Measurements from ENCODE around the gene TBC1D17. TPM values are rescaled to one million over a fixed set of nuclear protein-coding genes. Genes with fewer than 3 reads are reported as not detected.
A peak's percentile ranks its signal among the peaks of the same experiment; 100 is the strongest.

Gene TBC1D17
- total and polyA plus RNA-seq, 4 donors: 22.7 to 102 (median 46.7) TPM

DNA sequence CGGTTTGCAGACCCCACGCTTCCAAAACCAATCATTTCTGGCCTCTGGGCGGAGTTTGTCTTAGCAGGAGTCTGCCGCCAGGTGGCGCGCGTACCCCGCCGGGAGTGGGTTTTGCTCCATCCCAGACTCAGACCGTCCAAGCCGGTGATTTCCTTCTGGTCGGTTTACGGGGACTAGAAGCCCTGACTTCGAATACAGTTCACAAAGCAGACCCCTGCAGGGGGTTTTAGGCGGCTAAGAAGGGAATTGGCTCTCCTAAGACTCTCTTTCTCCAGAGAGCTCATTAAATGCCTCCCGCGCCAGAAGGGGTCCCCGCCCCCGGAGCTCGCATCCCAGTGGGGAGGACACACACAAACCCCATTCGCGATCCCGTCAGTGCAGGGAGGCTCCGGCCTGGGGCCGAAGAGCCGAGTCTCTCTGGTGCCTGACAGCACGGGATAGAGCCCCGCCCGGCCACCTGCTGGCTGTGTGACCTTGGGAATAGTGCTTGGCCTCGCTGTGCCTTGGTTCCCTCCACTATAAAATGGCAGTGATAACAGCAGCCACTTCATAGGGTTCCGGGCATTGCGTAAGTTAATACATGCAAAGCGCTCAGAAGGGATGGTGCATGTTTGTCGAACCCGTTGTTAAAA lies 60.4 kb downstream of the TBC1D17 start:
- H3K27me3 ChIP-seq (ENCODE audit: control insufficient read depth in 1 of 2, insufficient read depth in 2 of 2, low read length in 1 of 2): no peaks in the 10 kb centered on the region
- peak; percentile 90 for ATAC-seq (ENCODE audit: low FRiP score)
- no peaks in the 10 kb centered on the region for H3K9me3 ChIP-seq (ENCODE audit: control insufficient read depth, low read length)
- H3K27ac ChIP-seq (ENCODE audit: low read depth in 1 of 2, low read length in 2 of 2): no peak overlapping the region
- H3K4me1 ChIP-seq (ENCODE audit: control insufficient read depth in 1 of 2, insufficient read depth in 2 of 2, low read length in 2 of 2): no peaks in the 10 kb centered on the region
- DNase-seq: peak; percentile 82 to 95
- intact Hi-C loops (cut with DNase I): loop anchor here (1.0 to 10.0 kb wide), 3 partner anchors 44 to 197 kb away; no protein-coding TSS in a partner anchor
- no peaks in the 10 kb centered on the region for H3K36me3 ChIP-seq (ENCODE audit: control insufficient read depth in 1 of 2, insufficient read depth in 2 of 2, low read length in 1 of 2)
- H3K4me3 ChIP-seq (ENCODE audit: low read length in 2 of 2): no peak overlapping the region
- 16 to 18% methylated on average over 35 of the region's 35 CpGs for WGBS, 2 donors

Small RNA genes lying within 50 kb of the gene (microRNA-seq; reads per million reads assigned to microRNA genes)
- 0.99 to 1.8 reads per million in 2 donors for gene MIR4749
- gene MIR4750: 0 to 1.2 reads per million in 2 donors
- 0 reads per million in 2 donors for gene MIR6800

Other genes with a start within 250 kb of the TBC1D17 start
- 100 to 1,000 TPM; 139 to 167 TPM for gene RRAS, start 237.6 kb upstream of the TBC1D17 start, total RNA-seq
- 100 to 1,000 TPM; 320 to 407 TPM for gene RRAS, start 237.6 kb upstream of the TBC1D17 start, polyA plus RNA-seq
- gene SCAF1, start 235.5 kb upstream of the TBC1D17 start, total RNA-seq: 10 to 100 TPM; 53.0 to 54.5 TPM
- gene SCAF1, start 235.5 kb upstream of the TBC1D17 start, polyA plus RNA-seq: 10 to 100 TPM; 10.1 to 19.0 TPM
- 10 to 100 TPM; 53.7 to 82.7 TPM for gene IRF3, start 211.8 kb upstream of the TBC1D17 start, total RNA-seq
- gene IRF3, start 211.8 kb upstream of the TBC1D17 start, polyA plus RNA-seq: 100 to 1,000 TPM in 1 of 2 donors, 10 to 100 TPM in 1; 37.8 to 278 TPM
- gene BCL2L12, start 211.8 kb upstream of the TBC1D17 start, total RNA-seq: 10 to 100 TPM in 1 of 2 donors, 1 to 10 TPM in 1; 9.9 to 14.0 TPM
- 10 to 100 TPM in 1 of 2 donors, 1 to 10 TPM in 1; 5.8 to 16.4 TPM for gene BCL2L12, start 211.8 kb upstream of the TBC1D17 start, polyA plus RNA-seq
- gene PRMT1, start 200.4 kb upstream of the TBC1D17 start, total RNA-seq: 10 to 100 TPM; 76.5 to 88.3 TPM
- gene PRMT1, start 200.4 kb upstream of the TBC1D17 start, polyA plus RNA-seq: 100 to 1,000 TPM in 1 of 2 donors, 10 to 100 TPM in 1; 68.5 to 110 TPM
- 1 to 10 TPM in 1 of 2 donors, under 1 TPM in 1; 0.94 to 4.8 TPM for gene ADM5, start 188.1 kb upstream of the TBC1D17 start, total RNA-seq
- gene ADM5, start 188.1 kb upstream of the TBC1D17 start, polyA plus RNA-seq: under 1 TPM; 0.13 to 0.63 TPM
- 10 to 100 TPM in 1 of 2 donors, 1 to 10 TPM in 1; 6.5 to 24.4 TPM for gene CPT1C, start 186.6 kb upstream of the TBC1D17 start, total RNA-seq
- gene CPT1C, start 186.6 kb upstream of the TBC1D17 start, polyA plus RNA-seq: 1 to 10 TPM; 1.9 to 5.7 TPM
- gene TSKS, start 114.4 kb upstream of the TBC1D17 start, total RNA-seq: 1 to 10 TPM in 1 of 2 donors, under 1 TPM in 1; 0.42 to 2.6 TPM
- gene TSKS, start 114.4 kb upstream of the TBC1D17 start, polyA plus RNA-seq: under 1 TPM in 1 of 2 donors, not detected in 1; 0.38 TPM
- gene AP2A1, start 110.7 kb upstream of the TBC1D17 start, total RNA-seq: 10 to 100 TPM; 71.3 to 77.5 TPM
- 10 to 100 TPM; 19.9 to 63.1 TPM for gene AP2A1, start 110.7 kb upstream of the TBC1D17 start, polyA plus RNA-seq
- gene FUZ, start 64.4 kb upstream of the TBC1D17 start, total RNA-seq: 10 to 100 TPM in 1 of 2 donors, 1 to 10 TPM in 1; 9.3 to 18.1 TPM
- 10 to 100 TPM; 11.5 to 27.8 TPM for gene FUZ, start 64.4 kb upstream of the TBC1D17 start, polyA plus RNA-seq
- gene MED25, start 59.4 kb upstream of the TBC1D17 start, total RNA-seq: 10 to 100 TPM; 27.2 to 40.3 TPM
- 10 to 100 TPM; 18.3 to 52.8 TPM for gene MED25, start 59.4 kb upstream of the TBC1D17 start, polyA plus RNA-seq
- 100 to 1,000 TPM; 103 to 133 TPM for gene PTOV1, start 26.5 kb upstream of the TBC1D17 start, total RNA-seq
- 100 to 1,000 TPM in 1 of 2 donors, 10 to 100 TPM in 1; 50.0 to 142 TPM for gene PTOV1, start 26.5 kb upstream of the TBC1D17 start, polyA plus RNA-seq
- 10 to 100 TPM; 65.2 to 76.5 TPM for gene PNKP, start 10.1 kb upstream of the TBC1D17 start, total RNA-seq
- 10 to 100 TPM; 23.7 to 93.0 TPM for gene PNKP, start 10.1 kb upstream of the TBC1D17 start, polyA plus RNA-seq
- 10 to 100 TPM; 27.5 to 27.8 TPM for gene AKT1S1, start 347 bp upstream of the TBC1D17 start, total RNA-seq
- gene AKT1S1, start 347 bp upstream of the TBC1D17 start, polyA plus RNA-seq: 10 to 100 TPM; 24.4 to 44.6 TPM
- 1 to 10 TPM in 1 of 2 donors, under 1 TPM in 1; 0.84 to 7.2 TPM for gene IL4I1, start 19.2 kb downstream of the TBC1D17 start, total RNA-seq
- gene IL4I1, start 19.2 kb downstream of the TBC1D17 start, polyA plus RNA-seq: under 1 TPM in 1 of 2 donors, not detected in 1; 0.50 TPM
- gene ATF5, start 51.5 kb downstream of the TBC1D17 start, total RNA-seq: 10 to 100 TPM; 13.8 to 43.3 TPM
- gene ATF5, start 51.5 kb downstream of the TBC1D17 start, polyA plus RNA-seq: 10 to 100 TPM; 11.6 to 24.0 TPM
- 10 to 100 TPM; 27.7 to 39.8 TPM for gene NUP62, start 51.8 kb downstream of the TBC1D17 start, total RNA-seq
- gene NUP62, start 51.8 kb downstream of the TBC1D17 start, polyA plus RNA-seq: 10 to 100 TPM; 13.3 to 17.3 TPM
- 1 to 10 TPM; 1.8 to 3.1 TPM for gene SIGLEC11, start 83.5 kb downstream of the TBC1D17 start, total RNA-seq
- gene SIGLEC11, start 83.5 kb downstream of the TBC1D17 start, polyA plus RNA-seq: 1 to 10 TPM in 1 of 2 donors, under 1 TPM in 1; 0.82 to 1.4 TPM
- 10 to 100 TPM; 36.7 to 40.5 TPM for gene VRK3, start 147.7 kb downstream of the TBC1D17 start, total RNA-seq
- 10 to 100 TPM; 23.7 to 27.0 TPM for gene VRK3, start 147.7 kb downstream of the TBC1D17 start, polyA plus RNA-seq
- gene ZNF473, start 148.3 kb downstream of the TBC1D17 start, total RNA-seq: 1 to 10 TPM; 8.0 to 9.5 TPM
- gene ZNF473, start 148.3 kb downstream of the TBC1D17 start, polyA plus RNA-seq: 1 to 10 TPM in 1 of 2 donors, under 1 TPM in 1; 0.75 to 2.3 TPM